Large intestine (tissue), 3 donors: ENCODE measurements around the gene GRM5. TPM values are rescaled to one million over a fixed set of nuclear protein-coding genes. Genes with fewer than 3 reads are reported as not detected.
"Not testable (repeated sequence)": the region's sequence is repeated elsewhere in the genome, so short reads cannot be mapped to it uniquely, and the experiment has no call there.

ENCODE experiments used
- DNase-seq, 2 donors: peaks; one replicate each; pipeline versions ENCODE4 v3.0.0 to v3.0.0-alpha.2; 2013
- H3K27ac ChIP-seq: one replicate; pipeline ENCODE4 v1.5.1; 2013; ENCODE audit warnings: low read length
- H3K27me3 ChIP-seq: 2 replicates; pipeline ENCODE4 v1.6.1; 2013; ENCODE audit warnings: low read length; ENCODE audit not compliant: control insufficient read depth, insufficient read depth
- H3K36me3 ChIP-seq: 2 replicates; pipeline ENCODE4 v1.6.1; 2013; ENCODE audit warnings: low read length; ENCODE audit not compliant: control insufficient read depth, insufficient read depth
- H3K4me1 ChIP-seq: one replicate; pipeline ENCODE4 v1.6.1; 2013; ENCODE audit warnings: low read length; ENCODE audit not compliant: control insufficient read depth, insufficient read depth
- H3K4me3 ChIP-seq: one replicate; pipeline ENCODE4 v1.5.1; 2013; ENCODE audit warnings: low read length
- H3K9me3 ChIP-seq: one replicate; pipeline ENCODE4 v1.6.1; 2013; ENCODE audit warnings: mild to moderate bottlenecking, low read depth, low read length, moderate library complexity; ENCODE audit not compliant: control insufficient read depth
- WGBS: methylation state at CpG from one replicate; pipeline ENCODE4 v1.1.5; 2013; ENCODE audit warnings: low lambda C conversion rate; ENCODE audit not compliant: insufficient coverage; 5-methylcytosine and 5-hydroxymethylcytosine counted together
- polyA plus RNA-seq: library from polyadenylated mRNA; unstranded; fragments of 120-200 nt; gene quantifications from one replicate; pipeline ENCODE4 v1.2.1, GENCODE V29; 2013

The GRM5 gene
- polyA plus RNA-seq, 1 donor, result 0.06 TPM

DNA sequence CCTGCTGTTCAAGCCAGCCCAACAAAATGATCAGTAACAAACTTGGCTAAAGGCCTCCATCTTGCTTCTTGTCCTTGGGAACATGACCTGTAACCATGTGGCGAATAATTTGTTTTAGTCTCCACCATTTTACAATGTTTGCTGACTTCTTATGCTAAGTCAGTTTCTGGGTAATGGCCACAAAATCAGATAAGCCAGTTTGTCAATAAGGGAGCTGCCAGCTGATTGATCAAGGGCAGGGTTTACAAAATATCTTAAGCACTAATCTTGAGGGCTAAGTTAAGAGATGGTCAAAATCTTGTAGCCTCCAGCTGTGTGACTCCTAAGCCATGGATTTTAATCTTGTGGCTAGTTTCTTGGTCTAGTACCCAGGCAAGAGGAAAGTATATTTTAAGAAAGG is 176.9 kb downstream of the GRM5 start:
- H3K4me3 ChIP-seq, H3K27ac ChIP-seq, H3K9me3 ChIP-seq, DNase-seq, H3K36me3 ChIP-seq, H3K27me3 ChIP-seq, H3K4me1 ChIP-seq: not testable (repeated sequence)
- 100% methylated on average over 1 of the region's 1 CpG for WGBS

GRCh38 chr11:88886796-88887195 is 179.0 kb downstream of the GRM5 start:
- WGBS, result no CpG with 5 or more reads among the region's 3 CpGs
- DNase-seq, result no peak
- H3K27me3 ChIP-seq, result no peaks in the 10 kb centered on the region

GRCh38 chr11:88882800-88883199 is 183.0 kb downstream of the GRM5 start:
- not testable (repeated sequence) for H3K9me3 ChIP-seq, H3K4me3 ChIP-seq, H3K4me1 ChIP-seq, H3K27ac ChIP-seq, H3K27me3 ChIP-seq, H3K36me3 ChIP-seq, DNase-seq
- 100% methylated on average over 1 of the region's 3 CpGs for WGBS

More at GRCh38 chr11:88886796-88887195, 179.0 kb downstream of the GRM5 start:
- Histone ChIP-seq H3K4me3 (no peak overlapping the region), H3K9me3 (peaks cover 10% of the 10 kb centered on the region), H3K4me1 (no peaks in the 10 kb centered on the region), H3K27ac (no peak overlapping the region), H3K36me3 (no peaks in the 10 kb centered on the region)

GRCh38 chr11:88861618-88862017 is 204.2 kb downstream of the GRM5 start:
- no peak for DNase-seq
- no peaks in the 10 kb centered on the region for H3K9me3 ChIP-seq
- H3K27me3 ChIP-seq, result no peaks in the 10 kb centered on the region
- no peaks in the 10 kb centered on the region for H3K36me3 ChIP-seq
- H3K4me1 ChIP-seq, result no peaks in the 10 kb centered on the region
- no peak overlapping the region for H3K4me3 ChIP-seq
- H3K27ac ChIP-seq, result no peak overlapping the region

DNA sequence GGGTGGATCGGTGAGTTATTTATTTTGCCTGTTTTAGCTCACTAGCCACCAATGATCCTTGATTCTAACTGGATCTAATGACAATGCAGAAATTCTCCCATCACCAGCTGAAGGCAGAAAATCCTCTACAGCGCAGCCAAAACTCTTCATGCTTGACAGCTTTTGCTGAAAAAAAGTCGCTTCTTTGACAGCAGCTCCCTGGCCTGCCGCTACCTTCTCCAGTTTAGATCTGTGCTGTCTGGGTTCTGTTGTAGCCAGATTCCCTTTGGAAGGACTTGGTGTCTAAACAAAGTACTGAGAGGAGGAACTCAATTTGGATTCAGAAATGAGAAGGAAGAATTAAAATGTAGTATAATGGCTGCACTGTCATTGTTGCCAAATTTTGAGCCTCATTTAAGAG is 205.4 kb downstream of the GRM5 start:
- H3K9me3 ChIP-seq, H3K4me3 ChIP-seq, H3K36me3 ChIP-seq, H3K4me1 ChIP-seq, DNase-seq, H3K27me3 ChIP-seq, H3K27ac ChIP-seq: not testable (repeated sequence)
- WGBS, result no CpG with 5 or more reads among the region's 4 CpGs

DNA sequence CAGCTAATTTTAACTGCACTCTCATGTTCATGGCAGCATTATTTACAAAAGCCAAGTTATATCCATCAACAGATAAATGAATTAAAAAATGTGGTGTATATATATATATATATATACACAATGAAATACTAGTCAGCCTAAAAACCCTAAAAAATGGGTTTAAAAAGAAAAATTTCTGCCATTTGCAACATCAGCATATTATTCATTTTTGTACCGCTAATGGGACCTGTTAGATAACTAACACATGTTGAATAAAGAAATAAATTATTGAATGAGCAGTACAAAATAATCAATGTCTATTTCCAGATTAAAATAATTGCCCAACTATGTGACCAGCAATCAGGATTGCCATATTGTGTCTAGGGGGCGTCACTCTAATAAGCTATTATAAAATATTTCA is 211.8 kb downstream of the GRM5 start:
- H3K27me3 ChIP-seq, DNase-seq, H3K4me1 ChIP-seq, H3K4me3 ChIP-seq, H3K9me3 ChIP-seq, H3K27ac ChIP-seq, H3K36me3 ChIP-seq: not testable (repeated sequence)
- 100% methylated on average over 2 of the region's 2 CpGs for WGBS

DNA sequence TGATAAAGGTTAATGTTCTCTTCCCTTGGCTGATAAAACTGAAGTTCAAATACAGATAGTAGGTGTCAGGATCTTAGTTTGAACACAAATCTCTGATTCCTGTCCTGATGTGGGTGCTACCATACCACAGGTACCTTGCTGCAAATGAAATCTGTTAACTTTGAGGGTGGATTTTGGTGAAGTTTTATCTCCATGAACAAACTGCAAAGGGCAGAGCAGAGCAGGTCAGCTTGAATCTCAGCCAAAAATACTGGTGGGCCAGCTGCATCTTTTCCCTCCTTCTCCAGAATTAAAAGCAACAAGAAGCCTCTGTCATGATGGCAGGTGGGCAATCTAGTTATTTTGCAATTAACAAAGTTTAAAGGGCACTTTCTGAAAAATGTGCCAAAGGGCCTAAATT is 214.2 kb downstream of the GRM5 start:
- H3K4me3 ChIP-seq, H3K27ac ChIP-seq, H3K4me1 ChIP-seq, H3K36me3 ChIP-seq, H3K27me3 ChIP-seq, DNase-seq, H3K9me3 ChIP-seq: not testable (repeated sequence)

GRCh38 chr11:88849773-88850172 is 216.0 kb downstream of the GRM5 start:
- not testable (repeated sequence) for H3K36me3 ChIP-seq, H3K4me3 ChIP-seq, H3K27me3 ChIP-seq, H3K9me3 ChIP-seq, DNase-seq, H3K4me1 ChIP-seq, H3K27ac ChIP-seq
- no CpG with 5 or more reads among the region's 6 CpGs for WGBS

DNA sequence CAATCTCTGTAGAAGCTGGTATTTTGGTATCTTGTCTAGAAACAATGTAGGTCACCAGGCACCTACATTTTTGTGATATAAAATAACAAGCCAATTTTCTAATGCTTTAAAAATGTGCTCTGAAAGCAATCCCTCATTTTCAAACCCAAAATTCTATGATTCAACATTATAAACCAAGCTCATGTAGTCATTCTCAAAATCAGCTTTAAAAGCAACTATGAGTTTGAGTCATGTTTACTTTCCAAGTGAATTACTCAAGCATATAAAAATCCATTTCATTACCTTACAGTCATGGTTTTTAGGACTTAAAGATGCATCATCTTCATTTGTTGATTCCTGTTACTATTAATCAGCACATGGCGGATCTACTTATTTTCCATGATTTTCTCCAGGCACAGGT is 216.4 kb downstream of the GRM5 start:
- no peaks in the 10 kb centered on the region for H3K4me1 ChIP-seq
- no peak for DNase-seq
- no peak overlapping the region for H3K27ac ChIP-seq
- WGBS, result no CpG with 5 or more reads among the region's 1 CpG
- no peak overlapping the region for H3K4me3 ChIP-seq
- no peaks in the 10 kb centered on the region for H3K27me3 ChIP-seq
- H3K36me3 ChIP-seq, result no peaks in the 10 kb centered on the region
- H3K9me3 ChIP-seq, result no peaks in the 10 kb centered on the region

DNA sequence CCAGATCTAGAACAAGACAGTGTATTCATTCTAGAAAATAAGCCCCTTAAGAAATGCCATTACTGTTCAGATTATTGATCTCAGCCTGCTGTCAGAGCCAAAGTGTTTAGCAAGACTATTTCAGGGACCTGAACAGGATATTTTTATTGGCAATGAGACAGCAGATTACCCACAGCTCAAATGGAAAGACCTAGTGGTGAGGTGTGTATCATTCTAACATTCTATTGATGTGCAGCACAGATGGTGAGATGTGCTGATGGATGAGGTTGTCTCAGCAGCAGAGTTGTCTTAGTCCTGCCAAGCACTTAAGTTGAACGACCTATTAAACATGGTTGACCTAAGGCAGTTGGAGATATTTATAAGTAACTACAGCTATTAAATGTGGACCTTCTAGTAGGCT is 219.5 kb downstream of the GRM5 start:
- not testable (repeated sequence) for H3K27me3 ChIP-seq, H3K9me3 ChIP-seq, H3K27ac ChIP-seq, H3K36me3 ChIP-seq, DNase-seq, H3K4me3 ChIP-seq, H3K4me1 ChIP-seq
- WGBS, result no CpG with 5 or more reads among the region's 1 CpG

GRCh38 chr11:88844941-88845340 is 220.8 kb downstream of the GRM5 start:
- H3K27ac ChIP-seq, H3K4me3 ChIP-seq, H3K9me3 ChIP-seq, H3K36me3 ChIP-seq, H3K27me3 ChIP-seq, H3K4me1 ChIP-seq, DNase-seq: not testable (repeated sequence)
- 88% methylated on average over 1 of the region's 3 CpGs for WGBS
